ENCODE results near the gene PHKA1.

GRCh38 chrX:72539822-72540221 lies 174.3 kb downstream of the PHKA1 start:
- no peak for TF ChIP-seq REST (IDR thresholded peaks at IDR 0.05; ENCODE audit: insufficient read depth in 1 of 2, low read depth in 2 of 2, low read length in 2 of 2)
- no peak for TF ChIP-seq TAF1 (IDR thresholded peaks at IDR 0.05; ENCODE audit: borderline replicate concordance, insufficient read depth, low read length)

Measured in PFSK-1 (cell line).